GM18505 (cell line): ENCODE measurements around the gene SLC12A4.

Source experiments
- ATAC-seq: cut with Tn5 transposase; IDR thresholded peaks from one replicate; pipeline ENCODE4 v1.9.1; 2021; ENCODE audit not compliant: unreplicated experiment
- POLR2A ChIP-seq: IDR thresholded peaks from 4 replicates; pipeline ENCODE4 v1.6.1; 2011; ENCODE audit warnings: borderline replicate concordance; ENCODE audit not compliant: insufficient read depth, insufficient read length; ENCODE audit errors: extremely low read depth

Gene SLC12A4

GRCh38 chr16:67936124-67936879 lies 32.1 kb downstream of the SLC12A4 start, which contains the start of gene PSMB10:
Gene PSMB10, minus strand, starts transcription at chr16:67936850. Its CDS starts 101 bp downstream, at chr16:67936749.
- ATAC-seq, result no peak
- peak; percentile 78 for TF ChIP-seq POLR2A

- peak; percentile 85 for ATAC-seq
- peak; percentile 74 for TF ChIP-seq POLR2A
Observed at GRCh38 chr16:67935402-67936123, 32.9 kb downstream of the SLC12A4 start.

GRCh38 chr16:67935101-67935401 lies 33.4 kb downstream of the SLC12A4 start:
- TF ChIP-seq POLR2A, result no peak
- no peak for ATAC-seq

- no peak for ATAC-seq
- peak; percentile 34 for TF ChIP-seq POLR2A
Observed at GRCh38 chr16:67934306-67935100, 33.9 kb downstream of the SLC12A4 start.

GRCh38 chr16:67933805-67934204 lies 34.6 kb downstream of the SLC12A4 start:
- TF ChIP-seq POLR2A, result no peak
- no peak for ATAC-seq

- ATAC-seq, result no peak
- TF ChIP-seq POLR2A, result no peak
Observed at GRCh38 chr16:67932462-67932840, 36.0 kb downstream of the SLC12A4 start.

- TF ChIP-seq POLR2A, result no peak
- no peak for ATAC-seq
Observed at GRCh38 chr16:67931712-67932461, 36.5 kb downstream of the SLC12A4 start, which contains the start of gene CTRL. Gene CTRL, minus strand, starts transcription at chr16:67931862. Its CDS starts 10 bp downstream, at chr16:67931852.

- TF ChIP-seq POLR2A, result no peak
- no peak for ATAC-seq
Observed at GRCh38 chr16:67930678-67931211, 37.7 kb downstream of the SLC12A4 start.

- no peak for ATAC-seq
- TF ChIP-seq POLR2A, result peak; percentile 19
Observed at GRCh38 chr16:67930191-67930590, 38.2 kb downstream of the SLC12A4 start.

GRCh38 chr16:67928561-67929364 lies 39.7 kb downstream of the SLC12A4 start:
- no peak for ATAC-seq

GRCh38 chr16:67928147-67928546 lies 40.3 kb downstream of the SLC12A4 start:
- no peak for TF ChIP-seq POLR2A
- ATAC-seq, result no peak

More at GRCh38 chr16:67928561-67929364, 39.7 kb downstream of the SLC12A4 start:
- TF ChIP-seq POLR2A, result no peak
